ENCODE data around the gene SF3B5. TPM values are rescaled to one million over a fixed set of nuclear protein-coding genes. Genes with fewer than 3 reads are reported as not detected.
A peak's percentile ranks its signal among the peaks of the same experiment; 100 is the strongest.

The SF3B5 gene
- total RNA-seq, 2 experiments from 2014 or later = 138 to 141 TPM

GRCh38 chr6:144069506-144069905 is 25.9 kb downstream of the SF3B5 start:
- no peaks in the 10 kb centered on the region for H3K36me3 Mint-ChIP-seq (ENCODE audit: low read depth)
- H3K9me3 Mint-ChIP-seq = peaks cover 3% of the 10 kb centered on the region
- H3K27me3 Mint-ChIP-seq = peaks cover 6% of the 10 kb centered on the region
- CTCF ChIA-PET = interaction anchor here (1.3 to 1.4 kb wide), 2 partner anchors 9 to 15 kb away, joined by 3 read pairs; no protein-coding TSS in a partner anchor
- POLR2A ChIA-PET = no interaction called here
- no peak overlapping the region for H3K27ac Mint-ChIP-seq
- DNase-seq = no peak
- peaks cover 31% of the 10 kb centered on the region for H3K4me1 Mint-ChIP-seq
- H3K4me3 Mint-ChIP-seq = no peak overlapping the region

GRCh38 chr6:144068794-144069193 is 26.6 kb downstream of the SF3B5 start:
- H3K4me3 Mint-ChIP-seq = no peak overlapping the region
- ChIA-PET CTCF (interaction anchor here (1.3 kb wide), 1 partner anchor 14 kb away, joined by 3 read pairs; no protein-coding TSS in a partner anchor), POLR2A (no interaction called here)
- no peaks in the 10 kb centered on the region for H3K36me3 Mint-ChIP-seq (ENCODE audit: low read depth)
- no peak for DNase-seq
- peaks cover 6% of the 10 kb centered on the region for H3K27me3 Mint-ChIP-seq
- peaks cover 3% of the 10 kb centered on the region for H3K9me3 Mint-ChIP-seq
- H3K27ac Mint-ChIP-seq = no peak overlapping the region
- H3K4me1 Mint-ChIP-seq = peaks cover 31% of the 10 kb centered on the region

GRCh38 chr6:144066741-144067484 is 28.5 kb downstream of the SF3B5 start:
- DNase-seq = no peak
- no peak overlapping the region for H3K4me3 Mint-ChIP-seq
- no peaks in the 10 kb centered on the region for H3K36me3 Mint-ChIP-seq (ENCODE audit: low read depth)
- ChIA-PET POLR2A (no interaction called here), CTCF (interaction anchor here (1.3 kb wide), 1 partner anchor 8 kb away, joined by 4 read pairs; no protein-coding TSS in a partner anchor)
- H3K27ac Mint-ChIP-seq = no peak overlapping the region
- peaks cover 4% of the 10 kb centered on the region for H3K27me3 Mint-ChIP-seq
- peaks cover 3% of the 10 kb centered on the region for H3K9me3 Mint-ChIP-seq
- H3K4me1 Mint-ChIP-seq = peaks cover 45% of the 10 kb centered on the region

- POLR2A ChIA-PET = no interaction called here
- H3K27me3 Mint-ChIP-seq = peaks cover 4% of the 10 kb centered on the region
- H3K4me3 Mint-ChIP-seq = no peak overlapping the region
- H3K36me3 Mint-ChIP-seq (ENCODE audit: low read depth) = no peaks in the 10 kb centered on the region
- peaks cover 3% of the 10 kb centered on the region for H3K9me3 Mint-ChIP-seq
- H3K4me1 Mint-ChIP-seq = peaks cover 46% of the 10 kb centered on the region
- DNase-seq = no peak
- no peak overlapping the region for H3K27ac Mint-ChIP-seq
- CTCF ChIA-PET = interaction anchor here (1.3 to 2.8 kb wide), 2 partner anchors 9 to 11 kb away, joined by 4 to 13 read pairs; no protein-coding TSS in a partner anchor
Observed at GRCh38 chr6:144066255-144066654, 29.1 kb downstream of the SF3B5 start.

- Mint-ChIP-seq H3K36me3 (ENCODE audit: low read depth) (no peaks in the 10 kb centered on the region), H3K27ac (peak overlapping the region; percentile 85), H3K4me3 (peak overlapping the region; percentile 78), H3K27me3 (peaks cover 4% of the 10 kb centered on the region), H3K9me3 (peaks cover 3% of the 10 kb centered on the region), H3K4me1 (peaks cover 46% of the 10 kb centered on the region)
- POLR2A ChIA-PET = no interaction called here
- DNase-seq = no peak
- CTCF ChIA-PET = interaction anchor here (1.8 to 2.8 kb wide), 2 partner anchors 9 to 10 kb away, joined by 4 to 13 read pairs; no protein-coding TSS in a partner anchor
Observed at GRCh38 chr6:144065213-144065660, 30.1 kb downstream of the SF3B5 start.

GRCh38 chr6:144064402-144065212 is 30.8 kb downstream of the SF3B5 start:
- Mint-ChIP-seq H3K36me3 (ENCODE audit: low read depth) (no peaks in the 10 kb centered on the region), H3K27ac (peak overlapping the region; percentile 85), H3K4me1 (peaks cover 46% of the 10 kb centered on the region), H3K9me3 (peaks cover 3% of the 10 kb centered on the region), H3K4me3 (peak overlapping the region; percentile 78), H3K27me3 (peaks cover 4% of the 10 kb centered on the region)
- ChIA-PET POLR2A (interaction anchor here (1.7 kb wide), 1 partner anchor 10 kb away, joined by 15 read pairs; no protein-coding TSS in a partner anchor), CTCF (interaction anchor here (1.0 to 2.8 kb wide), 6 partner anchors 9 to 51 kb away, joined by 3 to 13 read pairs (median 6); no protein-coding TSS in a partner anchor)
- DNase-seq = peak; percentile 55

- H3K27ac Mint-ChIP-seq = peak overlapping the region; percentile 86
- ChIA-PET POLR2A (interaction anchor here (1.7 kb wide), 1 partner anchor 9 kb away, joined by 15 read pairs; no protein-coding TSS in a partner anchor), CTCF (interaction anchor here (0.6 to 2.8 kb wide), 7 partner anchors 8 to 51 kb away, joined by 3 to 13 read pairs (median 5); no protein-coding TSS in a partner anchor)
- DNase-seq = peak; percentile 91
- peaks cover 45% of the 10 kb centered on the region for H3K4me1 Mint-ChIP-seq
- peak overlapping the region; percentile 75 for H3K4me3 Mint-ChIP-seq
- peaks cover 2% of the 10 kb centered on the region for H3K9me3 Mint-ChIP-seq
- no peaks in the 10 kb centered on the region for H3K36me3 Mint-ChIP-seq (ENCODE audit: low read depth)
- peaks cover 4% of the 10 kb centered on the region for H3K27me3 Mint-ChIP-seq
Observed at GRCh38 chr6:144063744-144064401, 31.5 kb downstream of the SF3B5 start.

GRCh38 chr6:144063246-144063743 is 32.1 kb downstream of the SF3B5 start:
- ChIA-PET CTCF (interaction anchor here (0.6 to 2.8 kb wide), 6 partner anchors 8 to 50 kb away, joined by 3 to 13 read pairs (median 6); no protein-coding TSS in a partner anchor), POLR2A (interaction anchor here (0.6 to 1.7 kb wide), 2 partner anchors 8 to 37 kb away, joined by 4 to 15 read pairs; no protein-coding TSS in a partner anchor)
- no peaks in the 10 kb centered on the region for H3K9me3 Mint-ChIP-seq
- H3K4me3 Mint-ChIP-seq = peak overlapping the region; percentile 75
- DNase-seq = peak; percentile 23
- H3K4me1 Mint-ChIP-seq = peaks cover 42% of the 10 kb centered on the region
- peak overlapping the region; percentile 86 for H3K27ac Mint-ChIP-seq
- H3K27me3 Mint-ChIP-seq = peaks cover 4% of the 10 kb centered on the region
- no peaks in the 10 kb centered on the region for H3K36me3 Mint-ChIP-seq (ENCODE audit: low read depth)

GRCh38 chr6:144062786-144063185 is 32.6 kb downstream of the SF3B5 start:
- Mint-ChIP-seq H3K27me3 (peaks cover 4% of the 10 kb centered on the region), H3K36me3 (ENCODE audit: low read depth) (no peaks in the 10 kb centered on the region), H3K4me1 (peaks cover 39% of the 10 kb centered on the region), H3K9me3 (no peaks in the 10 kb centered on the region), H3K27ac (peak overlapping the region; percentile 86), H3K4me3 (peak overlapping the region; percentile 75)
- CTCF ChIA-PET = no interaction called here
- no peak for DNase-seq
- POLR2A ChIA-PET = interaction anchor here (0.6 kb wide), 1 partner anchor 37 kb away, joined by 4 read pairs; no protein-coding TSS in a partner anchor

GRCh38 chr6:144059139-144059538 is 36.2 kb downstream of the SF3B5 start:
- Mint-ChIP-seq H3K9me3 (no peaks in the 10 kb centered on the region), H3K27ac (no peak overlapping the region), H3K36me3 (ENCODE audit: low read depth) (peaks cover 2% of the 10 kb centered on the region), H3K4me3 (no peak overlapping the region), H3K4me1 (peaks cover 37% of the 10 kb centered on the region), H3K27me3 (peaks cover 4% of the 10 kb centered on the region)
- POLR2A ChIA-PET = no interaction called here
- CTCF ChIA-PET = interaction anchor here (0.6 to 1.6 kb wide), 2 partner anchors 14 to 37 kb away, joined by 3 to 4 read pairs; no protein-coding TSS in a partner anchor
- DNase-seq = no peak

- peak overlapping the region; percentile 70 for H3K4me3 Mint-ChIP-seq
- H3K9me3 Mint-ChIP-seq = no peaks in the 10 kb centered on the region
- H3K4me1 Mint-ChIP-seq = peaks cover 31% of the 10 kb centered on the region
- ChIA-PET CTCF (interaction anchor here (0.6 to 2.1 kb wide), 7 partner anchors 10 to 488 kb away, joined by 3 to 13 read pairs (median 4); partner anchors contain the start of gene SF3B5), POLR2A (interaction anchor here (1.2 to 2.4 kb wide), 2 partner anchors 9 to 39 kb away, joined by 5 to 15 read pairs; no protein-coding TSS in a partner anchor)
- peak; percentile 72 for DNase-seq
- no peaks in the 10 kb centered on the region for H3K27me3 Mint-ChIP-seq
- peak overlapping the region; percentile 98 for H3K27ac Mint-ChIP-seq
- peaks cover 2% of the 10 kb centered on the region for H3K36me3 Mint-ChIP-seq (ENCODE audit: low read depth)
Observed at GRCh38 chr6:144055121-144055931, 40.0 kb downstream of the SF3B5 start.
